GM23338 (cell line): ENCODE results near the gene CCNL1.

ENCODE experiments used
- CREB1 ChIP-seq: fragments of 250-450 bp; sonication (Bioruptor Pico); IDR thresholded peaks from 2 replicates; pipeline ENCODE4 v1.5.0; 2020; ENCODE audit warnings: low read depth, mild to moderate bottlenecking, moderate library complexity
- EZH2 ChIP-seq: fragments of 200-600 bp; sonication (generic); IDR thresholded peaks from one replicate; pipeline ENCODE4 v1.8.0; 2017; ENCODE audit warnings: antibody characterized with exemption, mild to moderate bottlenecking, low read depth; ENCODE audit not compliant: unreplicated experiment
- JUNB ChIP-seq: IDR thresholded peaks from one replicate; pipeline ENCODE4 v1.6.1; 2016; ENCODE audit warnings: antibody characterized with exemption; ENCODE audit not compliant: unreplicated experiment
- POLR2AphosphoS5 ChIP-seq: IDR thresholded peaks from 2 replicates; pipeline ENCODE4 v1.6.1; 2016; ENCODE audit warnings: antibody characterized with exemption, low read depth
- ZNF462 ChIP-seq: fragments of 250-450 bp; sonication (Bioruptor Pico); IDR thresholded peaks from 2 replicates; pipeline ENCODE4 v1.5.0; 2020; ENCODE audit warnings: mild to moderate bottlenecking, moderate library complexity
- TF ChIP-seq, protein P1 (sequence below), 2 experiments: fragments of 200-600 bp in 1 of 2; sonication (generic) in 1 of 2; conservative IDR thresholded peaks; 2 replicates each; pipeline versions ENCODE4 v1.5.1 to v1.6.1; 2016 to 2017; ENCODE audit warnings: antibody characterized with exemption in 2 of 2, low read depth in 2 of 2, mild to moderate bottlenecking in 2 of 2, moderate library complexity in 1 of 2
- TF ChIP-seq, protein P2 (sequence below): IDR thresholded peaks from one replicate; pipeline ENCODE4 v1.6.1; 2018; ENCODE audit warnings: antibody characterized with exemption; ENCODE audit not compliant: unreplicated experiment

DNA sequence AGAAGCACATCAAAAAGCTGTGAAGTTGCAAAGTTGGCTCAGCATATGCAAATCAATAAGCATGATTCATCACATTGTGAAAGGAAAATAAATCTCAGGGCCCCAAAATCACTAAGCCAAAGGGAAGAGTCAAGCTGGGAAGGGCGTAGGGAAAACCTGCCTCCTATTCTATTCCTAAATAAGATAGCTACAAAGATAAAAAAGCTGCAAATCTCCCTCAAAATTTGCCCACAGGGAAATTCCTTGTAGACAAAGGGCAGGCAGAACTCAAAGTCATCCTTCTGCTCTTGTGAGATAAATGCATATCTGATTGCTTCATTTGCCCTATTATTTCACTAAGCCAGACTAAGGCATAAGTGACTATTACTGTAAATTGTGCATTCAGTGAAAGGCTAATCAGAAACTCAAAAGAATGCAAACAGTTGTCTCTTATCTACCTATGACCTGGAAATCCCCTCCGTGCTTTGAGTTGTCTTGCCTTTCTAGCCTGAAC is 30.5 kb upstream of the CCNL1 start:
- TF ChIP-seq, protein P1, sequence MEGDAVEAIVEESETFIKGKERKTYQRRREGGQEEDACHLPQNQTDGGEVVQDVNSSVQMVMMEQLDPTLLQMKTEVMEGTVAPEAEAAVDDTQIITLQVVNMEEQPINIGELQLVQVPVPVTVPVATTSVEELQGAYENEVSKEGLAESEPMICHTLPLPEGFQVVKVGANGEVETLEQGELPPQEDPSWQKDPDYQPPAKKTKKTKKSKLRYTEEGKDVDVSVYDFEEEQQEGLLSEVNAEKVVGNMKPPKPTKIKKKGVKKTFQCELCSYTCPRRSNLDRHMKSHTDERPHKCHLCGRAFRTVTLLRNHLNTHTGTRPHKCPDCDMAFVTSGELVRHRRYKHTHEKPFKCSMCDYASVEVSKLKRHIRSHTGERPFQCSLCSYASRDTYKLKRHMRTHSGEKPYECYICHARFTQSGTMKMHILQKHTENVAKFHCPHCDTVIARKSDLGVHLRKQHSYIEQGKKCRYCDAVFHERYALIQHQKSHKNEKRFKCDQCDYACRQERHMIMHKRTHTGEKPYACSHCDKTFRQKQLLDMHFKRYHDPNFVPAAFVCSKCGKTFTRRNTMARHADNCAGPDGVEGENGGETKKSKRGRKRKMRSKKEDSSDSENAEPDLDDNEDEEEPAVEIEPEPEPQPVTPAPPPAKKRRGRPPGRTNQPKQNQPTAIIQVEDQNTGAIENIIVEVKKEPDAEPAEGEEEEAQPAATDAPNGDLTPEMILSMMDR (conservative IDR thresholded peaks at IDR 0.05; ENCODE audit: low read depth in 2 of 2) = no peak
- TF ChIP-seq EZH2 = no peak
- TF ChIP-seq ZNF462 (CRISPR knock-in tag) = no peak
- TF ChIP-seq POLR2AphosphoS5 = no peak
- TF ChIP-seq JUNB = no peak
- no peak for TF ChIP-seq CREB1 (CRISPR knock-in tag)
- TF ChIP-seq, protein P2, sequence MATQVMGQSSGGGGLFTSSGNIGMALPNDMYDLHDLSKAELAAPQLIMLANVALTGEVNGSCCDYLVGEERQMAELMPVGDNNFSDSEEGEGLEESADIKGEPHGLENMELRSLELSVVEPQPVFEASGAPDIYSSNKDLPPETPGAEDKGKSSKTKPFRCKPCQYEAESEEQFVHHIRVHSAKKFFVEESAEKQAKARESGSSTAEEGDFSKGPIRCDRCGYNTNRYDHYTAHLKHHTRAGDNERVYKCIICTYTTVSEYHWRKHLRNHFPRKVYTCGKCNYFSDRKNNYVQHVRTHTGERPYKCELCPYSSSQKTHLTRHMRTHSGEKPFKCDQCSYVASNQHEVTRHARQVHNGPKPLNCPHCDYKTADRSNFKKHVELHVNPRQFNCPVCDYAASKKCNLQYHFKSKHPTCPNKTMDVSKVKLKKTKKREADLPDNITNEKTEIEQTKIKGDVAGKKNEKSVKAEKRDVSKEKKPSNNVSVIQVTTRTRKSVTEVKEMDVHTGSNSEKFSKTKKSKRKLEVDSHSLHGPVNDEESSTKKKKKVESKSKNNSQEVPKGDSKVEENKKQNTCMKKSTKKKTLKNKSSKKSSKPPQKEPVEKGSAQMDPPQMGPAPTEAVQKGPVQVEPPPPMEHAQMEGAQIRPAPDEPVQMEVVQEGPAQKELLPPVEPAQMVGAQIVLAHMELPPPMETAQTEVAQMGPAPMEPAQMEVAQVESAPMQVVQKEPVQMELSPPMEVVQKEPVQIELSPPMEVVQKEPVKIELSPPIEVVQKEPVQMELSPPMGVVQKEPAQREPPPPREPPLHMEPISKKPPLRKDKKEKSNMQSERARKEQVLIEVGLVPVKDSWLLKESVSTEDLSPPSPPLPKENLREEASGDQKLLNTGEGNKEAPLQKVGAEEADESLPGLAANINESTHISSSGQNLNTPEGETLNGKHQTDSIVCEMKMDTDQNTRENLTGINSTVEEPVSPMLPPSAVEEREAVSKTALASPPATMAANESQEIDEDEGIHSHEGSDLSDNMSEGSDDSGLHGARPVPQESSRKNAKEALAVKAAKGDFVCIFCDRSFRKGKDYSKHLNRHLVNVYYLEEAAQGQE = no peak
